Measurements from ENCODE around the gene TNS4.
A peak's percentile ranks its signal among the peaks of the same experiment; 100 is the strongest.

TNS4 gene

DNA sequence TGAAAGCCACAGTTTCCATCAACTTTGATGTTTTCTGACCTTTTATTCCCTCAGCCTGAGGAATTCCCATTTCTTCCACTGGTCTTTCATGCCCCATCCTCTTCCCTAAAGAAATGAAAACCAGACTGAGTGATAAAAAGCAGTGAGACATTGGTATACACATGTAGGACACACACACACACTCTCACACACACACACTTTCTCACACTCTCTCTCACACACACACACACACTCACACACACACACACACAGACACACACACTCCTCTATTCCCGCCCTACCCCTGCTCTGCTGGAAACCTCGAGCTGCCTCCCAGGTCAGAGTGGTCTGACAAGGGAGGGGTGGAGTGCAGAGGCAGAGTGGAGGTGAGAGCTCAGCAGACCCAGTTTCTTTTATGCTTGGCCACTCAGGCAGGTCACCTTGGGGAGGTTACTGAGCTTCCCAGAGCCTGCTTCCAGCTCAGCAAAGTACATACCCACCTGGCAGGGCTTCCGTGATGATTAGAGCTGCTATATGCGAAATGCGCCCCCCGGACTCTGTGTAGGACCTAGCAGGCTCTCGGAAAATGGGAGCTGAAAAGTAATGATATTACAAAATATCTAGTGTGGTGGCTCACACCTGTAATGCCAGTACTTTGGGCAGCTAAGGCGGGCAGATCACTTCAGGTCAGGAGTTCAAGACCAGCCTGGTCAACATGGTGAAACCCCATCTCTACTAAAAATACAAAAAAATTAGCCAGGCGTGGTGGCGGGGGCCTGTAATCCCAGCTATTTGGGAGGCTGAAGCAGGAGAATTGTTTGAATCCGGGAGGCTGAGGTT is 33.2 kb upstream of the TNS4 start:
- no peak for DNase-seq

DNA sequence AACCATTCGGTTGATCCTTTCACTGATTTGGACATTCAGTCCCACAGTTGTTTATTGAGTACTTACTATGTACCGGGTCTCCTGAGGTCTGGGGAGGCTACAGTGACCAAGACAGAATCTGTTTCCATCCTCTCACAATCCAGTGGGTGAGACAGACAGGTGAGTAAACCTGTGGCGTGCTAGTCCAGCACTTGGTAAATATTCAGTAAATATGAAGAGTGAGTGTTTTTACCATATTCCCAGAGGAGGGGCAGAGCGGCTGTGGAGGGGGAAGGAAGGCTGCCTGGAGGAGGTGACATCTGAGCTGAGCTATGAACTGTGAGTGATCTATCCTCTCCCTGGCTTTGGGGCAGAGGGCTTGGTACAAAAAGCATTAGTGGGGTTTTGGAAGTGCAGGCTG is 32.5 kb upstream of the TNS4 start:
- no peak for DNase-seq

DNA sequence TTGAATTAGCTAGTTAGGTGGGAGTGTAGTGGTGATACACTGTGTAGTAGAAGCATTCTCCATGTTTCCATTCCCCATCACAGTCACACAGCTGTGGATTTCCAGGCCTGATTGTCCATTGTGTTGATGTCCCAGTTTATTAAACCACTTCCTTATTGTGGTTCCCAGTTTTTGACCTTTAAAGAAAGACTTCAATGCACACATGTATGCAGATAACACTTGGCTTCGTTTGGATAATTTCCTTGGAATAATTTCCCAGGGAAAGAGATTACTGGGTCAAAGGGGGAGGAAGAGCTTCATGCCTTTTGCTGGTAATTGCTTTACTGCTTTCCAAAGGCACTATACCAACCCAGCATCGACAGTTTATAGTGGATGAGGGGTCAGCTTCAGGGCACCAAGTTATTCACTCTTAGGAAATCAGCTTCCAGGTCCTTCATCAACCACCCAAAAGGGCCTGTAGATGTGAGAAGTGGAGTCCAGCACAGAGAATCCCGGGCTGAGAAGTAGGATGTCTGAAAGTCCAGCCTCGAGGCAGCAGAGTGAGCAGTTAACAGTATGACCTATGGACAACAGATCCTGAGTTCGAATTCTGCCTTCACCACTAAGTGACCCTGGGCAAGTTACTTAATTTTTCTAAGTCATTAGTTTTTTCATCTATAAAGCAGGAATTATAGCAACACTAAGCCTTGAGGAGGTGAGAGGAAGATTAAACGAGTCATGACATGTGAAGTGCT is 31.3 kb upstream of the TNS4 start:
- no peak for DNase-seq

DNA sequence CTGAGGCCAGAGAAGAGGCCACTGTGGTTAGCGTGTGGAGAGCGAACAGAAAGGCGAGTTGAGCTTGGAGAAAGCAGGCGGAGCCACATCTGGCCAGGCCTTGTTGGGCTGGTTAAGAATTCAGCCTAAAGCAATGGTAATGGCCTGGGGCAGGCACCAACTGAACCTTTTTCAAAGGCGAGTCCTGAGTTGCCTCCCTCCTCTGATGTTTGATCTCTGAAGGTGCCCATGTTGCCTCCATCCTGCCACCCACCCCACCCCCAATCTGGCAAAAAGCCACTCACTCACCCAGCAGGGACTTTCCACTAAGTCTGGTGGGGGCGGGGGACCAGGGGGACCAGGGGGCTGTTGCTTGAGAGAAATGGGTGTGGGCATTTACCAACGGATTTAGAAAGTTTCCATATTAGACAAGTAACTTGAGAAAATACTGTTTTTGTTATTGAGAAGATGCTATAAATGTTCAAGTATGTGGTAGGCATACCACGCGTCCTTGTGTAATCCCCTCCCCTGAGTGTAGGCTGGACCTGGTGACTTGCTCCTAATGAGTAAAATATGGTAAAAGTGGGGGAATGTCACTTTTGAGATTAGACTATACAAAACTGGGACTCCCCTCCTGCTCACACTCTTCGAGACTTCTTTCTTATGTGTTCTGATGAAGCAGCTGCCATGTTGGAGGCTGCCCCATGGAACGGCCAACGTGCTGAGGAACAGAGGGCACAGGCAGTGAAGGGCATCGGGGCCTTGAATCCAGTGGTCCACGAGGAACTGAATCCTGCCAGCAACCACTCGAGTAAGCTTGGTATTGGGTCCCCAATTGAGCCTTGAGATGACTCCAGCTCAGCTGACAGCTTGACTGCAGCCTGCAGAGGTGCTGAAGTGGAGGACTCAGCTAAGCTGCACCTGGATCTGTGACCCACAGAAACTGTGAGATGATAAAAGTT is 29.9 kb upstream of the TNS4 start:
- peak; percentile 82 for DNase-seq

DNA sequence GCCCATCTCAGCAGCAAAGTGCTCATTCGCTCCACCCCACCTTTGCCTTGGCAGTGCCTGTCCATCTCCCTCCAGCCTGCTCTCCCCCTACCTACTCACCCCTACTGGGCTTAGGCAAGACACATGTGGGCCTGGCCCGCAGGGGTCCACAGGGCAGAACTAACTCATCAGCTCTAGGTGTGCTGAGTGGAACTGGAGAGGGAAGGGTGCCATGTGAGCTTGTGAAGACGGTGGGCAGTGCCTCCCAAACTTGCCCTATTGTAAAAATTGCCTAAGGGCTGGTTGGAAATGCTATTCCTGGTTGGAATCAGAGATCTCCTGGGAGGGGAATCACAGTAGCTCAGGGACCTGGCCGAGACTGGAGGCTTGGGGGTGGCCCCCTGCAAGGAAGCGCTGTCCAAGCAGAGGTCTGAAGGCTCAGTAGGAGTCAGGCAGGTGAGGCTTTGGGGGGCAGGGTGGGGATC is 29.1 kb upstream of the TNS4 start:
- no peak for DNase-seq

DNA sequence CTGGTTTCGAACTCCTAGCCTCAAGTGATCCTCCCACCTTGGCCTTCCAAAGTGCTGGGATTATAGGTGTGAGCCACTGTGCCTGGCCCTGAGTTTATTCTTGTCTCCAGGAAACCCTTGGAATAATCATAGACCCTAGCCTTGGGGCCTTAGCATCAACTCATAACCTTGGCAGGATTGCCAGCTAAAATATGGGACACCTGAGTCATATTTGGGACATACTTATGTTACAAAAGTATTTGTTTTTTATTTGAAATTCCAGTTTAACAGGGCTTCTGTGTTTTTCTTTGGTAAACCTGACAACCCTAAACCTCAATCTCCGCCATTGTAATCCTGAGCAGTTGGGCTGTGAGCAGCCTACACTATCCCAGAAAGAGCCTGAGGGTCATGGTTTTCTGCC is 28.6 kb upstream of the TNS4 start:
- DNase-seq, result no peak

DNA sequence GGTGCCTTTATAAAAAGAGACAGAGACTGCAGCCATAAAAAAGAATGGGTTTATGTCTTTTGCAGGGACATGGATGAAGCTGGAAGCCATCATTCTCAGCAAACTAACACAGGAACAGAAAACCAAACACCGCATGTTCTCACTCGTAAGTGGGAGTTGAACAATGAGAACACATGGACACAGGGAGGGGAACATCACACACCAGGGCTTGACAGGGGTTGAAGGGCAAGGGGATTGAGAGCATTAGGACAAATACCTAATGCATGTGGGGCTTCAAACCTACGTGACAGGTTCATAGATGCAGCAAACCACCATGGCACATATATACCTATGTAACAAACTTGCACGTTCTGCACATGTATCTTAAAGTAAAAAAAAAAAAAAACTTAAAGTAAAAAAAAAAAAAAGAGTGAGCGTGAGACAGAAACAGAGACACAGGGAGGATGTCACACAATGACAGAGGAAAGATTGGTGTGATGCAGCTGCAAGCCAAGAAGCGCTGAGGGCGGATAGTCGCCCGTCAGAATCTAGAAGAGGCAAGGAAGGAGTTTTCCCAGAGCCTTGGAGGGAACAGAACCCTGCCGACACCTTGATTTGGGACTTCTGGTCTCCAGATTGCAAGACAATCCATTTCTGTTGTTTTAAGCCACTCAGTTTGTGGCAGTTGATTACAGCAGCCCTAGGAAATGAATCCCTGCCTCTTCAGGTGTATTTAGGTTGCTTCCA is 27.4 kb upstream of the TNS4 start:
- peak; percentile 56 for DNase-seq

DNA sequence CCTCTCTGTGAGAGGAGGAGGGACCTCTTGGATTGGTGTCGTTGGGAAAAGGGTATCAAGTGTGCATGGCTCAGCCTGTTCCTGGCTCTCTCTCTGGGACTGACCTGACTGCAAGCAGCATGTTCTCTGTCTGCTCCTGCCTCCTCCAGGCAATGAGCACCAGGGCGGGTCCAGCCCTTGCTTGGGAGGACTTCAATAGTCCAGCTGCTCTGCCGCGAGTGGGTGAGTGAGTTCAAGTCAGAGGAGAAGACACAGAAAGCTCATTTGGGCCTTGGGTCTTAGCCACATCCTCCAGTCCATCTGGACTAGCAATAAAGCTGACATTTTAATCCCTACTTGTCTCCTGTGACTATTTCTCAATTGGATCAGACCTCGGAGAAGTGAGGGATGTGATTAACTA is 25.2 kb upstream of the TNS4 start:
- DNase-seq, result no peak

DNA sequence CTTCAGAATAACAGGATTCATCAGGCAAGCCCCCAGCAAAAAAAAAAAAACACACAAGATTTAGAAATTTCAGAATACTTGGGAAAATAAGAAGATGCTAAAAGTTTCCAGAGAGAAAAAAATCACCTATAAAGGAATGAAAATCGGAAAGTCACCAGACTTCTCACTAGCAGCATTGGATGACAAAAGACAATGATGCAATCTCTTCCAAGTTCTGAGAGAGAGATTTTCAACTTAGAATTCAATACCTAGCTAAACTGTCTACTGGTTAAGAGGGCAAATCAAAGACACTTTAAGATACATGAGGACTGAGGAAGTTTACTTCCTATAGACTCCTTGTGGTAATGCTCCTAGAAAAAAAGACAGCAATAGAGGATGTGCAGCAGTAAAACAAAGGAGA is 23.9 kb upstream of the TNS4 start:
- no peak for DNase-seq

DNA sequence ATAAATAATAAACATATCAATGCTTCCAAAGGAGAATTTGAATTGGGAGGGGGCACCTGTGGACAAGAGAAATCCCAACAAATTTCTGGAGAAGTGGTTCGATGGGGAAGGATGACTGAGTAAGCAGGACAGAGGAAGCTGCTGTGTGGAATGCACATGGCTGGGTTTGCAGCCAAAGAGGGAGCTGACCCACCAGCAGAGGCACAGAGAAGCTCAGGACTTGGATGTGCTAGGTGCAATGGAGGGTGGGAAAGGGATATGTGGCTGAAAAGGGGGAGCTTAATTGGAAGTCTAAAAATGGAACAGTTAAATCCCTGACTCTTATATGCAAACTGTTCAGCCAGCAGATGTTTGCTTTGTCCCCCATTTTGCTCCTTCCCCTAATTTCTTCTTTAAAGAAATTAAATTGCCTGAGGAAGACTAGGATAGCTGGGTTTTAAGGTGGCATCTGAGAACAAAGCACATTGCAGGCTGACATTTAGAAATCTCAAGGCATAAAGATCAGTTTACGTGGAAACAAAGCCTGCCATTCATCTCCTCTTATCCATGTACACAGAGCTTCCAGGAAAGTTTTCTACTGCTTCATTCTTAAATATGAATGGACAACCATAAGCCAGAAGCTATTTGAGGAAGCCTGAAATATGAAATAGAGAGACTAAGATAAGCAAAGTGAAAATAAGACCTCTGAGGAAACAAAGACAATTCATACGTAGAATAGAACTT is 23.0 kb upstream of the TNS4 start:
- DNase-seq, result no peak

DNA sequence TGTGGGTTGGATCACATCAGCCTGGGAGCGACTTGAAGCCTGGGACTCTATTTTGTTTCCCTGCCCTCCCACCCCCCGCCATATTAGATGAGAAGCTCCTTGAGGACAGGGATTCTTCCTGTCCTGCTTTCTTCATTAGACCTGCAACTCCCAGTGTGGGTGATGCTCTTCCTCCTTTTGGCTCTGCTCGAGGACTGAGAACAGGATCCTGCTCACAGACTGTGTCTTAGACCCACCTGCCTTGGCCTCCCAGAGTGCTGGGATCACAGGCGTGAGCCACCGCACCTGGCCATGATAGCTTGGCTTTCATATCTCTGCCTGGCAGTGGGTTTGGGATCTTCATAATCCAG is 21.5 kb upstream of the TNS4 start:
- no peak for DNase-seq

DNA sequence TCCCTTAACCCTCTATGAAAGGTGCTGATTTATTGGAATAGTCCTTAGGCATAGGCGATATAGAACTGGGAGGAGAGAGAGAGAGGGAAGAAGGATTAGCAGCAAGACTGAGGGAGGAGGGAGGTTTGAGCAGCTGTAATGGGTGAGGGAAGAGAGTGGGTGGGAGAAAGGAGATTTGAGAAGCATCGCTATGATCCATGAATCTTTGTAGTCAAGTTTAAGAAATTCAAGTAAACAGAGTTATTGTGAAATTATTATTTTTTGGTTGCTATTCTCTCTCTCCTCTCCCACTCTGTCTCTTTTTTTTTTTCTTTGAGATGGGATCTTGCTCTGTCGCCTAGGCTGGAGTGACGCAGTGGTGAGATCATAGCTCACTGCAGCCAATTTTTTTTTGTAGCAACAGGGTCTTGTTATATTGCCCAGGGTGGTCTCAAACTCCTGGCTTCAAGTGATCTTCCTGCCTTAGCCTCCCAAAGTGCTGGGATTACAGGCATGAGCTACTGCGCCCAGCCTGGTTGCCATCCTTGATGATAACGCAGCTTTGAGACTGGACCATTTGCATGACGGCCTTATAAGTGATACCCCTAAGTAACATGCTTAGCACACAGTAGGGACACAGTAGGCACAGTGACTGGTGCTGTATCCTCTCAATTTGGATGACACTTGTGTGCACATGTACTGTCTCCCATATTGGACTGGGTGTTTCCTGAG is 21.0 kb upstream of the TNS4 start:
- no peak for DNase-seq

DNA sequence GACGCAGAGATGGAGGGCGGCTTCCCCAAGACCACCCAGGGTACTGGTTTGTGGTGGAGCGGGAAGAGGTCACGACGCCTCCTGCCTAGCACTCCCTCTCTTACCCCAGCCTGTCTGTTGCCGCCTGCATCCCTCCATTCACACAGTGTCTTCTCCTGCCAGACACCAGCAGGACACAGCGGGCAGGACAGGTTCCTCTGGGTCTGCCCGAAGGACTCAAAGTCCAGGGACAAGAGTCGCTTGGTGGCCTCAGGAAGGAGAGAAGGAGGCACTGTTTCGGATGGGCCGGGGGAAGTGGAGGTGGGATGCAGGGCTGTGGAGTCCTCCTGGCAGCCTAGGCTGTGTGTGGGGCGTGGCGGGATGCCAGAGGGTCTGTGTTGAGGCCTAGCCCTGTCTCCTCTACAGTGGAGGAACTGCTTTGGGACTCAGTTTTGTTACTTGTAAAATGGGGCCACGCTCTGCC is 19.6 kb upstream of the TNS4 start:
- DNase-seq, result no peak

DNA sequence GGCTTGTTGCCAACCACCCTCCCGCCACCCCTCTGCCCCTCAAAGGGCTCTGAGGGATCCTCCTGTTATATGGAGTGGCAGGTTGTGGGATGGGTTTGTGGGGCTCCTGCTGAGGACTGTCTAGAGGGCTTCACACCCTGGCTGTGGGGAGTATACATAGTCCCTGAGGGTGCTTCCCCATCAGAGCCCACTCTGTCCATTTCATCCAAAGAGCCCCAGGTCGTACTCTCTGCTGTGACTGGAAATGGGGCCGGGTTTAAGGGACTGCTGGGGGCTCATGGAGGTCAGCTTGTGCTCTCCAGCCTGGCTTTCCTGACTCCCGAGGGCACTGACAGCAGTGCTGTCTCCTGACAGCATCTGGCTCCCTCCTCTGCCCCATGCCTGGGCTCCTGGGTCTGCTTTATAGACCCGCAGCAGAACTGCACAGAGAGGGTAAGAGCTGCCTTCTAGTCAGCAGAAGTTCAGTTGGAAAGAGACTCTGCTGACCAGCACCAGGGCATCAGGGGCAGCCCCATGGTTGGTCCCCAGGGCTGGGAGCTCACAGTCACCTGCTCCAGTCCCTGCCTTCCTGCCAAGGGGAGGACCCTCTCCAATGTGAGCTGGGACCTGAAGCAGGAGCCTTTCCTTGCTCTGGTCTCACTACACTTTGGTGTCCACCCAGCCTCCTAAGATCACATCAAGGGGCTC is 17.8 kb upstream of the TNS4 start:
- DNase-seq, result no peak

DNA sequence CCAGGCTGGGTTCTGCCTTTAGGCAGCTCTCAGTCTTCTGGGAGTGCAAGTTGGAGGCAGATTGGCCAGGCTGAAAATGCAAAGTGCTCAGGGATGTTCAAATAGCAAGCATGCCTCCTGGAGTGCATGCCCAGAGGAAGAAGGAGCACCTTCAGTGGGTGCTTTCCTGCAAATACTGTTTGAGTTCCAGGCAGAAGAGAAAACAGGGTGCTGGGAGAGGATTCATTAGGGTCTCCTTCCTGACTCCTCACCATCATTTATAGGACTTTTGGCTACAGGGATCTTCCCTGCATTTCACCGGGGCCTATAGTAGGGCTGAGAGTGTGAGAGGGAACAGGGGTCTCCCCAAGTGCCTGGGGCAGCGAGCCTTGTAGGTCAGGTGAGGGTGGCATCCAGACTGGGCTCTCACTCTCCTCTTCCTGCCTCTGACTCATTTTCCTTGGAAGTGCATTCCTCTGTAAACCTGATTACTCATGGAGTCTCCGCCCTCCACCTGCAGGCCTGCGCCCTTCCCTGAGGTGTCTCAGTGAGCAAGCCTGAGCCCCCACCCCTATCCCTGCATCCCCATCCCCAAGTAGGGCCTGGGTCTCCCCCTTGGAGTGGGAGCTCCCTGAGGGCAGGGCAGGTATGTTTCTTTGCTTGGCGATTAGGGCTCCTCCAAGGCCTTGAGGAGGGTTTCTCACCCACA is 17.1 kb upstream of the TNS4 start:
- no peak for DNase-seq

DNA sequence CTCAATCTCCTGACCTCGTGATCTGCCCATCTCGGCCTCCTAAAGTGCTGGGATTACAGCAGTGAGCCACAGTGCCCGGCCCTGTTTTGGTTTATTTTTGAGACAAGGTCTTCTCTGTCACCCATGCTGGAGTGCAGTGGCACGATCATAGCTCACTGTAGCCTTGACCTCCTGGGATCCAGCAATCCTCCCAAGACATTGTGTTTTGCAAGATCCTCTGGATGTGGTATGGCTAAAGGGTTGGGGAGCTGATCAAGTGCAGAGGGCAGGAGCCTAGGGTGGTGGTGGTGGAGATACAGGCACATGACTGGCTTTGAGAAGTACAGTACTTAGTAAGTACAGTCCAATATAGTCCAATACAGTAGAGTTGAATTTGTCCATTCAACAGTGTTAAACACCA is 16.6 kb upstream of the TNS4 start:
- no peak for DNase-seq

DNA sequence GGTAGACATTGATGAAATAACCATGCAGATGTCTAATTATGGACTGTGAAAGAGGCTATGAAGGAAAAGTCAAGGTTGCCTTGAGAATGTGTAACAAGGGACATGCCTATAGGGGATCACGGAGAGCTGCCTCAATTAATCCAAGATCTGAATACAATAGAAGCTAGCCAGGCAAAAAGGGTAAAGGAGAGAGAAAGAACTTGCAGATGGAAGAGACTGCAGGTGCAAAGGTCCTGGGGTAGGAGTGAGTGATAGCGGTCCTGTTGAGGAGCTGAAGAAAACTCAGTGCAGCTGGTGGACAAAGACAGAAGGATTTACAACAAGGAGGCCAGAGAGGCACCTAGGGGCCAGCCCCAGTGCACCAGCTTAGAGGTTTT is 15.9 kb upstream of the TNS4 start:
- DNase-seq, result no peak

DNA sequence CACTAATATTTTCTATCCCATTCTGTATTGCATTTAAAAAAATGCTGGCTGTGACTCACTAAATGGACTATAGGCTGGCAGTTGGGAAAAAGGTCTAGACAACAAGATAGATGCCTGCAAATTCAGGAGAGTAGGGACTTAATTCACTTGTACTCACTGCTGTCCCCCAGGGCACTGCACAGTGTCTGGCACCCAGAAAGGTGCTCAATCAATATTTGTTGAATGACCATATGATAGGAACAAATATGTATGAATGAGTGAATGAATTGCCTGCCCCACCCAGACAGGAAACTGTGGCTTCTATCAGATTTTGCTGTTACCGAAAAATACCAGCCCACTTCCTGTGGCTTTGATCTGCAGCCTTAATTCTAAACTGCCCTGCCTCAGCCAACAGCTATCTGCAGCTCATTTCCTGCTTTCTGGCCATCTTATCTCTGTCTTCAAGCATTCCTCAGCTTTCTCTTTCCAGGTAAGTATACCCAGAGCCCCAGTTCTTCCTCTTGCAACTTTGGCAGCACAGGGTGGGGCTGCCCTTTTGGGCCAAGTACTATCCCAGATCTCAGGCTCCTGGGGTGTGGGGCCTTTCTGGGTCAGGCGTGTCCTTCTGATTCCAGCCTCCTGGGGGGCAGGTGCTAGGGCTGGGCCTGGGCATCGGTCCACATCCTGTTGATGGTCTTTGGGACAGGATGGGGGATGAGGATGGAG is 15.3 kb upstream of the TNS4 start:
- peak; percentile 84 for DNase-seq

DNA sequence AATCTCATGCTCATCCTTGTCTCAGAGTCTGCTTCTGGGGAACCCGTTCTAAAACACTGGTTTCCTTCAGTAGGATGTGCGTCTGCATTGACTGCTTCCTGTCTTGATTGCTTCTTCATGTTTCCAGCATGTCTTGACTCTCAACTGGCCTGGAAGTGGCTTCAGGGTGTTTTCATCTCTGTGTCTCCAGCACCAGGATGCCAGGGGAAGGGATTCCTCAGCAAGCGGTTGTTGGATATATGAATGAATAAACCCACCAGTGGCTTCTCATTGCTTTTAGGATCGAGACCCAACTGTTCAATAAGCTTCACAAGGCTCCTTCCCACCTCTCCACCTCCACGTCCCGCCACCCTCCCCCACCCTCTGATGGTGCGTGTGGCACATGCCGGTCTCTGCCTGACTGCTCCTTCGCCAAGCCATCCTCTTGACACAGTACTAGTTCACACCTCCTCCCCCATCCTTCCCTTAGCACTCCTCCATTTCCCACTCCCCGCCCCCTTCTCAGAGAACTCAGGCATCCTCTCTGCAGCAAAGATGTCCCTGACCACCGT is 14.1 kb upstream of the TNS4 start:
- DNase-seq, result peak; percentile 53
